H9 (cell line): Measurements from ENCODE around the gene SOX8. TPM values are rescaled to one million over a fixed set of nuclear protein-coding genes. Genes with fewer than 3 reads are reported as not detected.

ENCODE experiments used
- DNase-seq: peaks from one replicate; pipeline ENCODE4 v3.0.0-alpha.2; 2017
- H2AFZ ChIP-seq: one replicate; pipeline ENCODE4 v1.6.1; 2013; ENCODE audit warnings: mild to moderate bottlenecking, low read length, control low read depth, moderate library complexity
- H2AK5ac ChIP-seq: 2 replicates; pipeline ENCODE4 v1.6.1; 2013; ENCODE audit warnings: low read length, control low read depth, mixed read lengths; ENCODE audit not compliant: insufficient read length
- H2BK120ac ChIP-seq: one replicate; pipeline ENCODE4 v1.6.1; 2013; ENCODE audit warnings: low read depth, mild to moderate bottlenecking, low read length, control low read depth, inconsistent platforms; ENCODE audit not compliant: poor library complexity, severe bottlenecking
- H2BK12ac ChIP-seq: 2 replicates; pipeline ENCODE4 v1.6.1; 2013; ENCODE audit warnings: low read length, control low read depth, mixed read lengths, low read depth; ENCODE audit not compliant: insufficient read length
- H2BK15ac ChIP-seq: 2 replicates; pipeline ENCODE4 v1.6.1; 2013; ENCODE audit warnings: low read depth, low read length, control low read depth
- H2BK20ac ChIP-seq: one replicate; pipeline ENCODE4 v1.6.1; 2013; ENCODE audit warnings: low read depth, mild to moderate bottlenecking, low read length, control low read depth, inconsistent platforms; ENCODE audit not compliant: poor library complexity, severe bottlenecking
- H2BK5ac ChIP-seq: 2 replicates; pipeline ENCODE4 v1.6.1; 2013; ENCODE audit warnings: low read length, control low read depth, mixed read lengths; ENCODE audit not compliant: insufficient read length
- H3K14ac ChIP-seq: 2 replicates; pipeline ENCODE4 v1.6.1; 2013; ENCODE audit warnings: low read length, control low read depth; ENCODE audit not compliant: insufficient read depth
- H3K18ac ChIP-seq: 2 replicates; pipeline ENCODE4 v1.6.1; 2013; ENCODE audit warnings: low read depth, mild to moderate bottlenecking, mixed read lengths, low read length, control low read depth; ENCODE audit not compliant: insufficient read length
- H3K23ac ChIP-seq: 2 replicates; pipeline ENCODE4 v1.6.1; 2013; ENCODE audit warnings: low read length, control low read depth, mixed read lengths, low read depth; ENCODE audit not compliant: insufficient read length
- H3K23me2 ChIP-seq: 2 replicates; pipeline ENCODE4 v1.6.1; 2013; ENCODE audit warnings: low read depth, mild to moderate bottlenecking, mixed read lengths, low read length, control low read depth; ENCODE audit not compliant: insufficient read length, poor library complexity, severe bottlenecking
- H3K27ac ChIP-seq: 2 replicates; pipeline ENCODE4 v1.5.1; 2013; ENCODE audit warnings: low read length, control low read depth, mixed read lengths, low read depth; ENCODE audit not compliant: insufficient read length
- H3K27me3 ChIP-seq: 2 replicates; pipeline ENCODE4 v1.6.1; 2013; ENCODE audit warnings: low read length, control low read depth, inconsistent platforms; ENCODE audit not compliant: insufficient read depth
- H3K4ac ChIP-seq: 2 replicates; pipeline ENCODE4 v1.6.1; 2013; ENCODE audit warnings: low read depth, mild to moderate bottlenecking, control low read depth, inconsistent platforms, low read length, moderate library complexity
- H3K4me1 ChIP-seq: 2 replicates; pipeline ENCODE4 v1.6.1; 2013; ENCODE audit warnings: low read length, control low read depth, inconsistent platforms; ENCODE audit not compliant: insufficient read depth
- H3K4me2 ChIP-seq: 2 replicates; pipeline ENCODE4 v1.6.1; 2013; ENCODE audit warnings: low read length, control low read depth, mixed read lengths; ENCODE audit not compliant: insufficient read length, insufficient read depth
- H3K56ac ChIP-seq: 2 replicates; pipeline ENCODE4 v1.6.1; 2013; ENCODE audit warnings: low read depth, mild to moderate bottlenecking, mixed read lengths, low read length, control low read depth; ENCODE audit not compliant: insufficient read length
- H3K79me1 ChIP-seq: 2 replicates; pipeline ENCODE4 v1.6.1; 2013; ENCODE audit warnings: low read depth, mild to moderate bottlenecking, moderate library complexity, low read length, control low read depth, inconsistent platforms; ENCODE audit not compliant: insufficient read depth, poor library complexity, severe bottlenecking
- H3K79me2 ChIP-seq: 2 replicates; pipeline ENCODE4 v1.6.1; 2013; ENCODE audit warnings: low read length, control low read depth, inconsistent platforms; ENCODE audit not compliant: insufficient read depth
- H3K9ac ChIP-seq: 2 replicates; pipeline ENCODE4 v1.6.1; 2013; ENCODE audit warnings: low read length, control low read depth, mixed read lengths; ENCODE audit not compliant: insufficient read length; ENCODE audit errors: extremely low read depth
- H3K9me3 ChIP-seq: one replicate; pipeline ENCODE4 v1.6.1; 2013; ENCODE audit warnings: low read depth, low read length, inconsistent platforms; ENCODE audit not compliant: control insufficient read depth
- H3T11ph ChIP-seq: one replicate; pipeline ENCODE4 v1.6.1; 2013; ENCODE audit warnings: mild to moderate bottlenecking, low read length, control low read depth, inconsistent platforms
- H4K20me1 ChIP-seq: one replicate; pipeline ENCODE4 v1.6.1; 2013; ENCODE audit not compliant: control insufficient read depth, insufficient read length, insufficient read depth
- H4K5ac ChIP-seq: 2 replicates; pipeline ENCODE4 v1.6.1; 2013; ENCODE audit warnings: low read depth, mild to moderate bottlenecking, mixed read lengths, low read length, control low read depth; ENCODE audit not compliant: insufficient read length
- H4K8ac ChIP-seq: replicated peaks from 2 replicates; pipeline ENCODE4 v1.6.1; 2013; ENCODE audit warnings: low read length, control low read depth, mixed read lengths, low read depth; ENCODE audit not compliant: insufficient read length
- H4K91ac ChIP-seq: 2 replicates; pipeline ENCODE4 v1.6.1; 2013; ENCODE audit warnings: low read depth, mild to moderate bottlenecking, moderate library complexity, mixed read lengths, low read length, control low read depth; ENCODE audit not compliant: insufficient read length
- H3K27ac Mint-ChIP-seq, 3 experiments: 2 replicates in 2 of 3; 3 replicates in 1 of 3; pipeline ENCODE4 v1.8.0; 2020 to 2021; ENCODE audit warnings: mixed read lengths in 3 of 3, mild to moderate bottlenecking in 1 of 3, moderate library complexity in 1 of 3
- H3K27me3 Mint-ChIP-seq: 2 replicates; pipeline ENCODE4 v1.8.0; 2021; ENCODE audit warnings: low read depth, mild to moderate bottlenecking, moderate library complexity, mixed read lengths
- H3K36me3 Mint-ChIP-seq, 3 experiments: 2 replicates in 2 of 3; 3 replicates in 1 of 3; pipeline ENCODE4 v1.8.0; 2020 to 2021; ENCODE audit warnings: low read depth in 3 of 3, mixed read lengths in 3 of 3; ENCODE audit not compliant: insufficient read depth in 1 of 3
- H3K4me1 Mint-ChIP-seq, 2 experiments: 2 replicates each; pipeline ENCODE4 v1.8.0; 2020; ENCODE audit warnings: mixed read lengths in 2 of 2
- H3K4me3 Mint-ChIP-seq, 2 experiments: 2 replicates in 1 of 2; 3 replicates in 1 of 2; pipeline ENCODE4 v1.8.0; 2020 to 2021; ENCODE audit warnings: mild to moderate bottlenecking in 2 of 2, mixed read lengths in 2 of 2, moderate library complexity in 1 of 2
- H3K9me3 Mint-ChIP-seq, 2 experiments: 2 replicates in 1 of 2; 3 replicates in 1 of 2; pipeline ENCODE4 v1.8.0; 2020; ENCODE audit warnings: mild to moderate bottlenecking in 2 of 2, mixed read lengths in 2 of 2, moderate library complexity in 1 of 2
- CTCF ChIP-seq: fragments of 200-600 bp; sonication (generic); conservative IDR thresholded peaks from 3 replicates; pipeline ENCODE4 v1.8.0; 2021; ENCODE audit warnings: antibody characterized with exemption, mild to moderate bottlenecking
- WGBS: extraction: QIAGEN DNeasy Blood & Tissue Kit; methylation state at CpG from one replicate; pipeline ENCODE4 v1.1.7; 2013; ENCODE audit warnings: missing lambda C conversion rate, low lambda C conversion rate, mixed read lengths; ENCODE audit not compliant: insufficient read length; ENCODE audit errors: extremely low coverage; 5-methylcytosine and 5-hydroxymethylcytosine counted together
- total RNA-seq: library from RNA; stranded (reverse); gene quantifications from 2 replicates; pipeline ENCODE4 v1.2.1, GENCODE V29; 2021

SOX8 gene
- total RNA-seq, 1 experiment from 2014 or later = 8.9 TPM

- TF ChIP-seq CTCF = no peak
- H3K9me3 Mint-ChIP-seq = no peaks in the 10 kb centered on the region; a peak in 1 of 5 replicates
- Histone ChIP-seq H4K91ac (no peak overlapping the region), H3K23ac (no peak overlapping the region), H3K27me3 (no peaks in the 10 kb centered on the region), H2AK5ac (no peak overlapping the region), H2BK12ac (no peak overlapping the region), H3K79me2 (no peaks in the 10 kb centered on the region), H2BK15ac (no peak overlapping the region), H3K4ac (no peak overlapping the region), H3T11ph (no peak overlapping the region), H4K8ac (no peak overlapping the region), H3K18ac (no peak overlapping the region), H4K20me1 (no peaks in the 10 kb centered on the region), H3K23me2 (no peaks in the 10 kb centered on the region), H2BK5ac (no peak overlapping the region), H3K9me3 (no peaks in the 10 kb centered on the region), H2BK120ac (no peak overlapping the region), H3K56ac (no peak overlapping the region), H3K4me2 (no peak overlapping the region), H3K79me1 (no peaks in the 10 kb centered on the region), H3K14ac (0 out of 2 replicates have a peak overlapping the region, but pooled peaks have one; percentile 13), H3K4me1 (no peaks in the 10 kb centered on the region), H4K5ac (no peak overlapping the region), H2AFZ (no peak overlapping the region), H3K27ac (no peak overlapping the region), H2BK20ac (no peak overlapping the region), H3K9ac (no peak overlapping the region)
- no peak for DNase-seq
- no CpG with 5 or more reads among the region's 25 CpGs for WGBS
- H3K27me3 Mint-ChIP-seq = peaks cover 3% of the 10 kb centered on the region; the same call in 1 of the 2 replicates
- H3K27ac Mint-ChIP-seq = no peak overlapping the region; a peak in 1 of 7 replicates
- peaks cover 0 to 6% of the 10 kb centered on the region in 2 experiments; a peak in 1 of 4 replicates for H3K4me1 Mint-ChIP-seq
- H3K4me3 Mint-ChIP-seq = no peak overlapping the region
- H3K36me3 Mint-ChIP-seq = no peaks in the 10 kb centered on the region
These were observed 25.2 kb downstream of the SOX8 start for GRCh38 chr16:1006781-1007180.
